Adipose tissue (tissue), 3 donors: ENCODE data around the gene DAPK2. TPM values are rescaled to one million over a fixed set of nuclear protein-coding genes. Genes with fewer than 3 reads are reported as not detected.
"Not testable (repeated sequence)": the region's sequence is repeated elsewhere in the genome, so short reads cannot be mapped to it uniquely, and the experiment has no call there.

Experiments
- H3K27ac ChIP-seq: one replicate; pipeline ENCODE4 v1.5.1; 2013; ENCODE audit warnings: low read depth, low read length
- WGBS, 3 donors: extraction: QIAGEN DNeasy Blood & Tissue Kit; methylation state at CpG; one replicate each; pipeline ENCODE4 v1.1.7; 2013; 5-methylcytosine and 5-hydroxymethylcytosine counted together
- polyA plus RNA-seq, 3 donors: library from polyadenylated mRNA; stranded (reverse); fragments of 200-250 nt; gene quantifications; one replicate each; pipeline ENCODE4 v1.2.3, GENCODE V29; 2013
- donor health status: healthy with polysubstance abuse.
- donor health status: Bipolar disorder and iron deficiency.
- donor health status: healthy.

DAPK2 gene
- polyA plus RNA-seq, 3 donors, result 3.8 to 29.7 (median 9.8) TPM

GRCh38 chr15:63968700-63969099 lies 77.6 kb downstream of the DAPK2 start:
- 85 to 88% (median 85%) methylated on average over 3 of the region's 3 CpGs for WGBS, 3 donors
- H3K27ac ChIP-seq, result no peak overlapping the region

- no peak overlapping the region for H3K27ac ChIP-seq
- 77 to 84% (median 80%) methylated on average over 4 of the region's 4 CpGs for WGBS, 3 donors
Observed at GRCh38 chr15:63968122-63968524, 78.2 kb downstream of the DAPK2 start.

GRCh38 chr15:63967616-63968015 lies 78.7 kb downstream of the DAPK2 start:
- 88 to 94% (median 93%) methylated on average over 4 of the region's 4 CpGs for WGBS, 3 donors
- no peak overlapping the region for H3K27ac ChIP-seq

GRCh38 chr15:63962947-63963721 lies 83.2 kb downstream of the DAPK2 start:
- WGBS, 3 donors, result 92 to 97% (median 96%) methylated on average over 15 of the region's 15 CpGs
- H3K27ac ChIP-seq, result not testable (repeated sequence)

- whole genome bisulfite sequencing, 3 donors, result 20 to 55% (median 48%) methylated on average over 2 of the region's 2 CpGs
- H3K27ac ChIP-seq, result no peak overlapping the region
Observed at GRCh38 chr15:63953524-63953923, 92.8 kb downstream of the DAPK2 start.

- 81 to 92% (median 86%) methylated on average over 6 of the region's 6 CpGs for WGBS, 3 donors
- H3K27ac ChIP-seq, result no peak overlapping the region
Observed at GRCh38 chr15:63950911-63951481, 95.3 kb downstream of the DAPK2 start.

- 91 to 100% (median 100%) methylated on average over 2 of the region's 2 CpGs for WGBS, 3 donors
- no peak overlapping the region for H3K27ac ChIP-seq
Observed at GRCh38 chr15:63948971-63949370, 97.3 kb downstream of the DAPK2 start.

- WGBS, 3 donors, result 92 to 96% (median 93%) methylated on average over 5 of the region's 5 CpGs
- no peak overlapping the region for H3K27ac ChIP-seq
Observed at GRCh38 chr15:63948436-63948835, 97.8 kb downstream of the DAPK2 start.

- no peak overlapping the region for H3K27ac ChIP-seq
- WGBS, 3 donors, result 92 to 98% (median 95%) methylated on average over 4 of the region's 4 CpGs
Observed at GRCh38 chr15:63947228-63947627, 99.1 kb downstream of the DAPK2 start.

- H3K27ac ChIP-seq, result no peak overlapping the region
- WGBS, 3 donors, result 89 to 95% (median 93%) methylated on average over 4 of the region's 4 CpGs
Observed at GRCh38 chr15:63946524-63947065, 99.7 kb downstream of the DAPK2 start.

- H3K27ac ChIP-seq, result no peak overlapping the region
- WGBS, 3 donors, result 77 to 88% (median 83%) methylated on average over 9 of the region's 9 CpGs
Observed at GRCh38 chr15:63945838-63946298, 100.4 kb downstream of the DAPK2 start.

GRCh38 chr15:63945007-63945788 lies 101.1 kb downstream of the DAPK2 start:
- WGBS, 3 donors, result 41 to 48% (median 45%) methylated on average over 8 of the region's 8 CpGs
- no peak overlapping the region for H3K27ac ChIP-seq

GRCh38 chr15:63944681-63944955 lies 101.7 kb downstream of the DAPK2 start:
- 75 to 94% (median 92%) methylated on average over 3 of the region's 3 CpGs for WGBS, 3 donors
- H3K27ac ChIP-seq, result no peak overlapping the region

GRCh38 chr15:63943829-63944680 lies 102.2 kb downstream of the DAPK2 start:
- no peak overlapping the region for H3K27ac ChIP-seq

GRCh38 chr15:63942486-63943365 lies 103.6 kb downstream of the DAPK2 start:
- H3K27ac ChIP-seq, result no peak overlapping the region
- 92 to 97% (median 95%) methylated on average over 6 of the region's 6 CpGs for WGBS, 3 donors

More at GRCh38 chr15:63943829-63944680, 102.2 kb downstream of the DAPK2 start:
- 82 to 96% (median 83%) methylated on average over 9 of the region's 9 CpGs for WGBS, 3 donors

GRCh38 chr15:63941698-63942465 lies 104.4 kb downstream of the DAPK2 start:
- no peak overlapping the region for H3K27ac ChIP-seq
- WGBS, 3 donors, result 89 to 93% (median 91%) methylated on average over 7 of the region's 7 CpGs
